Astrocyte of the spinal cord (primary cell): ENCODE measurements around the gene BCAS3.
A peak's percentile ranks its signal among the peaks of the same experiment; 100 is the strongest.

ENCODE experiments used
- DNase-seq: peaks from one replicate; pipeline ENCODE4 v3.0.0; 2011; ENCODE audit warnings: low read depth, low spot score
- H3K4me3 ChIP-seq: 2 replicates; pipeline ENCODE4 v1.5.1; 2011; ENCODE audit warnings: low read depth, mild to moderate bottlenecking, low read length, moderate library complexity
- CTCF ChIP-seq: IDR thresholded peaks from 2 replicates; pipeline ENCODE4 v1.5.1; 2012; ENCODE audit warnings: low read depth, mild to moderate bottlenecking, low read length, inconsistent platforms
- in situ Hi-C: cut with HindIII; loops from 2 replicates; pipeline ENCODE4 v1.10.0; 2017; ENCODE audit warnings: low sequenced_read_pairs

The BCAS3 gene

GRCh38 chr17:61395409-61395982 is 717.8 kb downstream of the BCAS3 start:
- no peak overlapping the region for H3K4me3 ChIP-seq
- no peak for TF ChIP-seq CTCF
- DNase-seq = no peak
- in situ Hi-C loops = no loop called here

- no peak for DNase-seq
- in situ Hi-C loops = no loop called here
- no peak overlapping the region for H3K4me3 ChIP-seq
- TF ChIP-seq CTCF = no peak
These were observed 718.4 kb downstream of the BCAS3 start for GRCh38 chr17:61395983-61396585.

- in situ Hi-C loops = no loop called here
- no peak for DNase-seq
- TF ChIP-seq CTCF = no peak
- no peak overlapping the region for H3K4me3 ChIP-seq
These were observed 719.0 kb downstream of the BCAS3 start for GRCh38 chr17:61396586-61397085.

- peak overlapping the region; percentile 7 for H3K4me3 ChIP-seq
- in situ Hi-C loops = no loop called here
- DNase-seq = no peak
- no peak for TF ChIP-seq CTCF
These were observed 719.6 kb downstream of the BCAS3 start for GRCh38 chr17:61397086-61397842.

- H3K4me3 ChIP-seq = peak overlapping the region; percentile 37
- in situ Hi-C loops = no loop called here
- TF ChIP-seq CTCF = no peak
- DNase-seq = no peak
These were observed 721.1 kb downstream of the BCAS3 start for GRCh38 chr17:61398721-61399130.

- H3K4me3 ChIP-seq = peak within 1 kb of the TSS; percentile 49
- DNase-seq = peak; percentile 81
- no peak for TF ChIP-seq CTCF
- in situ Hi-C loops = no loop called here
These were observed 721.7 kb downstream of the BCAS3 start, which contains the start of gene TBX2 for GRCh38 chr17:61399131-61400065. TSS of gene TBX2 (plus strand) at chr17:61399843. CDS start at chr17:61400177, 334 bp downstream.
